SK-N-SH treated with all-trans-retinoic acid at 6 μM for 48 hours (cell line): Measurements from ENCODE around the gene SIK3.
A peak's percentile ranks its signal among the peaks of the same experiment; 100 is the strongest.

ENCODE experiments used
- ATAC-seq: fragments of 200-7000 bp; cut with Tn5 transposase; 3 replicates; pipeline ENCODE4 v1.9.1; 2020; ENCODE audit warnings: mild to moderate bottlenecking, moderate library complexity
- ARNTL ChIP-seq: fragments of 450-650 bp; formaldehyde crosslinking; IDR thresholded peaks from 2 replicates; pipeline ENCODE4 v1.5.0; 2020; ENCODE audit warnings: low read depth, mild to moderate bottlenecking, moderate library complexity, borderline replicate concordance
- BACH2 ChIP-seq: fragments of 250-450 bp; sonication (Bioruptor Pico); IDR thresholded peaks from 2 replicates; pipeline ENCODE4 v1.9.0; 2021; ENCODE audit warnings: mild to moderate bottlenecking, borderline replicate concordance
- CREB5 ChIP-seq: fragments of 250-450 bp; sonication (Bioruptor Pico); IDR thresholded peaks from 2 replicates; pipeline ENCODE4 v1.5.1; 2020; ENCODE audit warnings: low read depth, mild to moderate bottlenecking, moderate library complexity
- CSDC2 ChIP-seq: fragments of 250-450 bp; sonication (Bioruptor Pico); IDR thresholded peaks from 2 replicates; pipeline ENCODE4 v1.5.0; 2020; ENCODE audit warnings: mild to moderate bottlenecking, moderate library complexity
- ESRRG ChIP-seq: fragments of 250-450 bp; sonication (Bioruptor Pico); IDR thresholded peaks from 2 replicates; pipeline ENCODE4 v1.6.1; 2021; ENCODE audit warnings: mild to moderate bottlenecking
- GLIS3 ChIP-seq: fragments of 250-450 bp; sonication (Bioruptor Pico); IDR thresholded peaks from 2 replicates; pipeline ENCODE4 v1.5.0; 2020; ENCODE audit warnings: mild to moderate bottlenecking, moderate library complexity
- ISL1 ChIP-seq: fragments of 250-450 bp; sonication (Bioruptor Pico); IDR thresholded peaks from 2 replicates; pipeline ENCODE4 v2.1.2; 2022; ENCODE audit warnings: mild to moderate bottlenecking, moderate library complexity
- POU6F1 ChIP-seq: fragments of 250-450 bp; sonication (Bioruptor Pico); IDR thresholded peaks from 2 replicates; pipeline ENCODE4 v1.8.0; 2021; ENCODE audit warnings: low read depth, mild to moderate bottlenecking, moderate library complexity, borderline replicate concordance
- RARB ChIP-seq: fragments of 250-450 bp; sonication (Bioruptor Pico); IDR thresholded peaks from 2 replicates; pipeline ENCODE4 v1.8.0; 2021; ENCODE audit warnings: mild to moderate bottlenecking, moderate library complexity
- SNAI2 ChIP-seq: fragments of 250-450 bp; sonication (Bioruptor Pico); IDR thresholded peaks from 2 replicates; pipeline ENCODE4 v1.5.0; 2020; ENCODE audit warnings: mild to moderate bottlenecking, moderate library complexity
- TCF4 ChIP-seq: fragments of 250-450 bp; sonication (Bioruptor Pico); IDR thresholded peaks from 2 replicates; pipeline ENCODE4 v1.8.0; 2021; ENCODE audit warnings: mild to moderate bottlenecking, moderate library complexity, borderline replicate concordance
- TOX ChIP-seq: fragments of 250-450 bp; sonication (Bioruptor Pico); IDR thresholded peaks from 2 replicates; pipeline ENCODE4 v1.8.0; 2021; ENCODE audit warnings: mild to moderate bottlenecking, moderate library complexity, borderline replicate concordance
- ZC3H10 ChIP-seq: fragments of 250-450 bp; sonication (Bioruptor Pico); IDR thresholded peaks from 2 replicates; pipeline ENCODE4 v1.5.1; 2021; ENCODE audit warnings: mild to moderate bottlenecking, moderate library complexity
- ZFP3 ChIP-seq: fragments of 250-450 bp; sonication (Bioruptor Pico); IDR thresholded peaks from 2 replicates; pipeline ENCODE4 v1.5.0; 2020; ENCODE audit warnings: mild to moderate bottlenecking, moderate library complexity
- ZFP30 ChIP-seq: fragments of 450-650 bp; formaldehyde crosslinking; IDR thresholded peaks from 2 replicates; pipeline ENCODE4 v1.5.0; 2022; ENCODE audit warnings: mild to moderate bottlenecking, moderate library complexity
- ZNF565 ChIP-seq: fragments of 450-650 bp; formaldehyde crosslinking; conservative IDR thresholded peaks from 2 replicates; pipeline ENCODE4 v1.5.0; 2020; ENCODE audit warnings: low read depth, mild to moderate bottlenecking, moderate library complexity
- ZNF70 ChIP-seq: fragments of 450-650 bp; formaldehyde crosslinking; IDR thresholded peaks from 2 replicates; pipeline ENCODE4 v1.5.0; 2020; ENCODE audit warnings: mild to moderate bottlenecking, moderate library complexity
- TF ChIP-seq, protein P1 (sequence below): fragments of 250-450 bp; sonication (Bioruptor Pico); IDR thresholded peaks from 2 replicates; pipeline ENCODE4 v1.5.1; 2021; ENCODE audit warnings: mild to moderate bottlenecking, moderate library complexity
- TF ChIP-seq, protein P2 (sequence below): fragments of 250-450 bp; sonication (Bioruptor Pico); IDR thresholded peaks from 2 replicates; pipeline ENCODE4 v1.8.0; 2020; ENCODE audit warnings: mild to moderate bottlenecking, moderate library complexity, borderline replicate concordance
- TF ChIP-seq, protein P3 (sequence below): fragments of 250-450 bp; sonication (Bioruptor Pico); IDR thresholded peaks from 2 replicates; pipeline ENCODE4 v1.5.0; 2020; ENCODE audit warnings: mild to moderate bottlenecking, moderate library complexity

Gene SIK3

DNA sequence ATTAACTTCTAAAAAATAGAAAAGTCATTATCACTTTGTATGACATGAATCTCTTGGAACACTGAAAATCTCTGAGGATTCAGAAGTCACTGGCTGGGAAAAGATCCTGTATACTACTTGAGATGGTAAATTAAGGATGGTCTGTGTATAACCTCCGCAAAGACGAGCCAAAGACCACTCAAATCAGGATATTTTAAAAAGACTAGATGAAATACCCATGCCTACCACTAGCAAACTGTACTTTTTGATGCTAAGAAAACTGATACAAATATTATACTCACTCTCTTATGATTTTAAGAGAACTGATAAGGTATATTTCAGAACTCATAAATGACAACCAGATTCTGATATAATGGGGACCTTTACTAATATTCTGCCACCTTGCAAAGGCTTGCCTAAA is 182.2 kb downstream of the SIK3 start:
- TF ChIP-seq, protein P1, sequence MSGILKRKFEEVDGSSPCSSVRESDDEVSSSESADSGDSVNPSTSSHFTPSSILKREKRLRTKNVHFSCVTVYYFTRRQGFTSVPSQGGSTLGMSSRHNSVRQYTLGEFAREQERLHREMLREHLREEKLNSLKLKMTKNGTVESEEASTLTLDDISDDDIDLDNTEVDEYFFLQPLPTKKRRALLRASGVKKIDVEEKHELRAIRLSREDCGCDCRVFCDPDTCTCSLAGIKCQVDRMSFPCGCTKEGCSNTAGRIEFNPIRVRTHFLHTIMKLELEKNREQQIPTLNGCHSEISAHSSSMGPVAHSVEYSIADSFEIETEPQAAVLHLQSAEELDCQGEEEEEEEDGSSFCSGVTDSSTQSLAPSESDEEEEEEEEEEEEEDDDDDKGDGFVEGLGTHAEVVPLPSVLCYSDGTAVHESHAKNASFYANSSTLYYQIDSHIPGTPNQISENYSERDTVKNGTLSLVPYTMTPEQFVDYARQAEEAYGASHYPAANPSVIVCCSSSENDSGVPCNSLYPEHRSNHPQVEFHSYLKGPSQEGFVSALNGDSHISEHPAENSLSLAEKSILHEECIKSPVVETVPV (CRISPR knock-in tag): no peak
- no peak for TF ChIP-seq ARNTL (CRISPR knock-in tag)
- no peak for TF ChIP-seq ZC3H10 (CRISPR knock-in tag)
- no peak for TF ChIP-seq CREB5 (CRISPR knock-in tag)
- TF ChIP-seq, protein P2, sequence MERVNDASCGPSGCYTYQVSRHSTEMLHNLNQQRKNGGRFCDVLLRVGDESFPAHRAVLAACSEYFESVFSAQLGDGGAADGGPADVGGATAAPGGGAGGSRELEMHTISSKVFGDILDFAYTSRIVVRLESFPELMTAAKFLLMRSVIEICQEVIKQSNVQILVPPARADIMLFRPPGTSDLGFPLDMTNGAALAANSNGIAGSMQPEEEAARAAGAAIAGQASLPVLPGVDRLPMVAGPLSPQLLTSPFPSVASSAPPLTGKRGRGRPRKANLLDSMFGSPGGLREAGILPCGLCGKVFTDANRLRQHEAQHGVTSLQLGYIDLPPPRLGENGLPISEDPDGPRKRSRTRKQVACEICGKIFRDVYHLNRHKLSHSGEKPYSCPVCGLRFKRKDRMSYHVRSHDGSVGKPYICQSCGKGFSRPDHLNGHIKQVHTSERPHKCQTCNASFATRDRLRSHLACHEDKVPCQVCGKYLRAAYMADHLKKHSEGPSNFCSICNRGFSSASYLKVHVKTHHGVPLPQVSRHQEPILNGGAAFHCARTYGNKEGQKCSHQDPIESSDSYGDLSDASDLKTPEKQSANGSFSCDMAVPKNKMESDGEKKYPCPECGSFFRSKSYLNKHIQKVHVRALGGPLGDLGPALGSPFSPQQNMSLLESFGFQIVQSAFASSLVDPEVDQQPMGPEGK: no peak
- TF ChIP-seq RARB (CRISPR knock-in tag): no peak
- no peak for TF ChIP-seq ISL1 (CRISPR knock-in tag)
- TF ChIP-seq, protein P3, sequence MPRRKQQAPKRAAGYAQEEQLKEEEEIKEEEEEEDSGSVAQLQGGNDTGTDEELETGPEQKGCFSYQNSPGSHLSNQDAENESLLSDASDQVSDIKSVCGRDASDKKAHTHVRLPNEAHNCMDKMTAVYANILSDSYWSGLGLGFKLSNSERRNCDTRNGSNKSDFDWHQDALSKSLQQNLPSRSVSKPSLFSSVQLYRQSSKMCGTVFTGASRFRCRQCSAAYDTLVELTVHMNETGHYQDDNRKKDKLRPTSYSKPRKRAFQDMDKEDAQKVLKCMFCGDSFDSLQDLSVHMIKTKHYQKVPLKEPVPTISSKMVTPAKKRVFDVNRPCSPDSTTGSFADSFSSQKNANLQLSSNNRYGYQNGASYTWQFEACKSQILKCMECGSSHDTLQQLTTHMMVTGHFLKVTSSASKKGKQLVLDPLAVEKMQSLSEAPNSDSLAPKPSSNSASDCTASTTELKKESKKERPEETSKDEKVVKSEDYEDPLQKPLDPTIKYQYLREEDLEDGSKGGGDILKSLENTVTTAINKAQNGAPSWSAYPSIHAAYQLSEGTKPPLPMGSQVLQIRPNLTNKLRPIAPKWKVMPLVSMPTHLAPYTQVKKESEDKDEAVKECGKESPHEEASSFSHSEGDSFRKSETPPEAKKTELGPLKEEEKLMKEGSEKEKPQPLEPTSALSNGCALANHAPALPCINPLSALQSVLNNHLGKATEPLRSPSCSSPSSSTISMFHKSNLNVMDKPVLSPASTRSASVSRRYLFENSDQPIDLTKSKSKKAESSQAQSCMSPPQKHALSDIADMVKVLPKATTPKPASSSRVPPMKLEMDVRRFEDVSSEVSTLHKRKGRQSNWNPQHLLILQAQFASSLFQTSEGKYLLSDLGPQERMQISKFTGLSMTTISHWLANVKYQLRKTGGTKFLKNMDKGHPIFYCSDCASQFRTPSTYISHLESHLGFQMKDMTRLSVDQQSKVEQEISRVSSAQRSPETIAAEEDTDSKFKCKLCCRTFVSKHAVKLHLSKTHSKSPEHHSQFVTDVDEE (CRISPR knock-in tag): no peak
- no peak for TF ChIP-seq TOX
- TF ChIP-seq ESRRG (CRISPR knock-in tag): no peak
- TF ChIP-seq ZFP3 (CRISPR knock-in tag): no peak
- no peak for TF ChIP-seq GLIS3
- TF ChIP-seq BACH2 (CRISPR knock-in tag): no peak
- no peak for TF ChIP-seq ZFP30 (CRISPR knock-in tag)
- TF ChIP-seq POU6F1 (CRISPR knock-in tag): no peak
- TF ChIP-seq SNAI2 (CRISPR knock-in tag): no peak
- no peak for TF ChIP-seq ZNF70 (CRISPR knock-in tag)
- TF ChIP-seq TCF4 (CRISPR knock-in tag): no peak
- no peak for TF ChIP-seq ZNF565 (CRISPR knock-in tag)
- no peak for TF ChIP-seq CSDC2 (CRISPR knock-in tag)
- ATAC-seq: no peak

DNA sequence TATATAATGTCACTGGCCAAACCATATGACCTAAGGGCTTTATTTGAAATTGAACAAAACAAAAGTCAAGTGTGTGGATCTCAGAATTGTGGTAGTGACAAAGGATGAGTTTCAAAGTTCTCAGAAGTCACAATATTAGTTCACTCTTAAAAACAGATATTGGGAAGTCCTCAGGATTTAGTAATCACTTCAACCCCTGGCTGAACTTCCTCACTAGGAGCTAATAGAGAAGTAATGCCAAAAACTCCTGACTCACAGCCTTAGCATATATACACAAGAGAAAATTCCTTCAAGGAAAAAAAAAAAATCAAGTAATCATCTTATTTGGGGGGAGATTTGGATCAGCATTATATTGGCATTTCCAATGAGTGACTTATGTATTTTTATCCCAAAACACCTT is 185.2 kb downstream of the SIK3 start:
- peak; percentile 59; the same call in 2 of the 3 replicates for ATAC-seq
- TF ChIP-seq TOX (no peak), GLIS3 (no peak), CSDC2 (CRISPR knock-in tag) (no peak), CREB5 (CRISPR knock-in tag) (no peak), ZFP30 (CRISPR knock-in tag) (no peak), TCF4 (CRISPR knock-in tag) (no peak), ZNF565 (CRISPR knock-in tag) (no peak), ZNF70 (CRISPR knock-in tag) (no peak), SNAI2 (CRISPR knock-in tag) (no peak)
- TF ChIP-seq, protein P3 (CRISPR knock-in tag): no peak
- TF ChIP-seq, protein P1 (CRISPR knock-in tag): no peak
